GM19328 (cell line): ENCODE results near the gene CDH5.

ENCODE experiments used
- ATAC-seq: cut with Tn5 transposase; IDR thresholded peaks from one replicate; pipeline ENCODE4 v1.9.1; 2021; ENCODE audit warnings: mild to moderate bottlenecking, moderate library complexity; ENCODE audit not compliant: unreplicated experiment

The CDH5 gene

DNA sequence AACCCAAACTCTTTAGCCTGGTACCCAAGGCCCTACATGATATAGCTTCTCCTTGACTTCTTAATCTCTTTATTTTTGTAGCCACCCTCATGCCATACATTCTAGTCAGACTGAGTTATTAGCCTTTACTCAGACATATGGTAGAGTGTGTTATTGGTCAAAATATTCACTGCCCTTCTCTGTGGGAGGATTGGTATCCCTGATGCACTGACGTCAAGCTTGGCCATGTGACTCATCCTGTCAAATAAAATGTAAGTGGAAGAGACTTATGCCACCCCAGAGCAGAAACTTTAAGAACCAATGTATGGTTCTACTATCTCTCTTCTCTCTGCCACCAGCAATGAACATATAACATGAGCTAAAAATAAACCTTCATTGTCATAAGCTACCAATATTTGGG, 48.4 kb downstream of the CDH5 start:
- no peak for ATAC-seq

GRCh38 chr16:66416136-66416535, 49.6 kb downstream of the CDH5 start:
- no peak for ATAC-seq

- no peak for ATAC-seq
These were observed 50.6 kb downstream of the CDH5 start for GRCh38 chr16:66416939-66417700.

- ATAC-seq = no peak
These were observed 51.9 kb downstream of the CDH5 start for GRCh38 chr16:66418165-66418962.

GRCh38 chr16:66419527-66419926, 53.0 kb downstream of the CDH5 start:
- ATAC-seq = no peak

- no peak for ATAC-seq
These were observed 53.9 kb downstream of the CDH5 start for GRCh38 chr16:66420396-66420795.

DNA sequence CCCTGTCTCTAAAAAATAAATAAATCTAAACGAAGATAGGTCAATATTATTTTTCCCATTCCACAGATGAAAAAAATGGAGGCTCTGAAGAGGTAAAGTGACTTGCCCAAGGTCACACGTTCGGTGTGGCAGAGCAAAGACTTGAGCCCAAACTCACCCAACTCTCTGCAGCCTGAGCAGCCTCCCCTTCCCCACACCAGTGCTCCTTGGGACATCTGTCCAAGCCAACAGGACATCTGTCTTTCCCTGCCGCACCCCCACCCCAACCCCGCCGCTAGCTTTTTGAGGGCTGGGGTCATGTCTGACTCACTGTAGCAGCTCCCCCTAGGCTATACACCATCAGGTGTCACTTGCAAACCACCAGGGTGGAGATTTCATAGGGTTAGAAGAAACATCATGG, 55.4 kb downstream of the CDH5 start:
- no peak for ATAC-seq

DNA sequence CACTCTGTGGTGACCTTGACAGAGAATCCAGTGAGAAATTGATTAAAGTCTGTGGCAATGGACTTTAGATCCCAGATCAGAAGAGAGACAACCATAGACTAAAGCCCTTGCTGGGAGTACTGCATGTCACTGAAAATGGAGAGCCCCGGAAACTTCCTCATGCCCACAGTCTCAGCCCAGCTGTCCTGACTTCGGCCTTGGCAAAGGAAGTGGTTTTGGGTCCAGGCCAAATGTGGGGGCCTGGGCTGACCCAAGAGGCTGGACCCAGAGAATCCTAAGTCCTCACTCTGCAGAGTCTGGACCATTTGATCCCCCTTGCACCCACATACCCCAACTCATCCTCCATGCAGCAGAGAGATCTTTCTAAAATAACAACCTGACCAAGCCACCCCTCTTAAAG, 55.9 kb downstream of the CDH5 start:
- no peak for ATAC-seq

DNA sequence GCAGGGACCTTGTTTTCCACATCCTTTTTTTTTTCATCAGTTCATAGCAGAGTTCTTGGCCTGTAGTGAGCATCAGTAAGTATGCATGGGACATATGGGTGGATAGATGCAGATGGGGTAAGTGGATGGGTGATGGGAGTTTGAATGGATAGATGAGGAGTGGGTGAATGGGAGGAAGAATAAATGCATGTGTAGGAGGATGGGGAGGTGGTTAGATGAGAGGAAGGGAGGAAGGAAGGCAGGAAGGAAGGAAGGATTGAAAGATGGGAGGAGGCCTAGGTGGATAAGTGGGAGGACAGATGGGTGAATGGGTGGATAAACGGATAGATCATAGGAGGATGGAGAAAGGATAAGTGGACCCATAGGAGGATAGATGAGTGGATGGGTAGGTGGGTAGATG, 56.7 kb downstream of the CDH5 start:
- no peak for ATAC-seq

- ATAC-seq = no peak
These were observed 59.2 kb downstream of the CDH5 start for GRCh38 chr16:66425651-66426050.

DNA sequence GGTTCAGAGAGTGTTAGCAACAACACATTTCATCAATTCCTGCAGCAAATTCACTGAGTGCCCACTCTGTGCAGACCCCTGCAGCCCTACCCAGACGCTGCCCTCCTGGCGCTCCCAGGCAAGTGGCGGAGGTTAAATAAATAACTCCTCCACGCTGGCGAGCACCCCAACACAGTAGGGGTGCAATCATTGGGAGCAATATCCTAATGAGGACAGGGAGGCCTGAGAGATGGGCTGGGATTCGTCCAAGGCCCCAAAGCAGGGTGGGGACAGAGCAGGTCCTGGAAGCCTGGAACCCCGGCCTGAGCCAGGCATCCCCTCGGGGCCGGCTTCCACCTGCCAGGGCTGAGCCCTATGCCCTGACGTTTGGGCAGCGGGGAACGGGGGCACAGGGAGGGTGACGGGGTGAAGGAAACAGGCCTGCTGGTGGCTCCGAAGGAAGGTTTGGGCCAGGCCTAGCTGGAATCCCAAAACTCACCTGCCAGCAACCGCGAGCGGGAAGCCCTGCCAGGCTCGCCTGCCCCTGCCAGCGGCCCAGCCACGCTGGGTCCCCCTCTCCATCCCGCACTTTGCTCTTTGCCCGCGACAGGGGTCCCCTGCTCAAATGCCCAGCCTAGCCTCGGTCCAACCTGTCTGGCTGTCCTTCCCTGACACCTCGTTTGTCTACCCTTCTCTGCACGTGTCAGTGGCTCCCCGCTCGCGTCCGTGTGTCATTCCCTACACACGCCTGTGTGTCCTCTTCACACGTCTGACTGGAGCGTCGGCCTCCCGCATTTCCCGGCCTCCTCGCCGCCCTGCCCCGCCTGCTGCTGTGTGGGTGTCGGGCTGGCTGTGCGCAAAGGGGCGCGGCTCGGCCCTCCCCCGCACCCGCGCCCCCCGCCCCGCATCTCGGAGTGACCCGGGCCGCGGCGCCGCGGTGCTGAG, 59.9 kb downstream of the CDH5 start:
- ATAC-seq = no peak

DNA sequence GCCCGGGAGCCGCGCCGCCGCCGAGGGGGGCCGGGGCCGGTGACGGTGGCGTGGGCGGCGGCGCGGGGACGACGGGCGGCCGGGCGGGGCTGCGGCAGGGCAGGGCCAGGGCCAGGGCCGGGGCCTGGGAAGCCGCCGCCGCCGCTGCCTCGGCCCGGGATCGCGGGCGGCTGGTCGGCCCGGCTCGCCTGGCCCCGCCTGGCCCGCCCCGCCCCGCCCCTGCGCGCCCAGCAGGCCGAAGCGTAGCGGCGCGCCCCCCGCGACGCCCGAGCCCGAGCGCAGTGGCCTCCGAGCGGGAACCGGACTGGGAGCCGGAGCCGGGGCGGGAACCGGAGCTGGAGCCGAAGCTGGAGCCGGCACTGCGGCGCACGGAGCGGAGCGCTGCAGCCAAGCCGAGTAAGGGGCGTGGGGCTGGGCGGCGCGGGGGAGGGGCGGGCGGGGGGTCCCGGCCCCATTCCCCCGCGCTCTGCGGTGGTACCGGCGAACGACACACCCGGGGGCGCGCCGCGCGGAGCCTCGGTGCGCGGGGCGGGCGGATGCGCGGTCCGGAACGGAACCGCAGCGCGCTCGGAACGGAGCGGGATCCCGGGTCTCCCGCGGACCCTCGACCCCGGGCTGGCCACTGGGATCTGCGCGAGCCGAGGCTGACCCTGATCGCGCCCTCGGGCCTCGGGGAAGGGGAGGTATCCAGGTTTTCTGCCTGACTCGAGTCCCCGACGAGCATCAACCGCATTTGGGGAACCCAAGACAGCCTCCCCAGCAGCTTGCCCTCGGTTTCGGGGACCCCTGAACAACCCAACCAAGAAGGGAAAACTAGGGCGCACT, 60.8 kb downstream of the CDH5 start, which contains the start of gene BEAN1:
TSS of gene BEAN1 (plus strand) at position 260 of the 825 bp plus-strand sequence. CDS start 10,382 bp downstream, outside the sequence.
- ATAC-seq = no peak

DNA sequence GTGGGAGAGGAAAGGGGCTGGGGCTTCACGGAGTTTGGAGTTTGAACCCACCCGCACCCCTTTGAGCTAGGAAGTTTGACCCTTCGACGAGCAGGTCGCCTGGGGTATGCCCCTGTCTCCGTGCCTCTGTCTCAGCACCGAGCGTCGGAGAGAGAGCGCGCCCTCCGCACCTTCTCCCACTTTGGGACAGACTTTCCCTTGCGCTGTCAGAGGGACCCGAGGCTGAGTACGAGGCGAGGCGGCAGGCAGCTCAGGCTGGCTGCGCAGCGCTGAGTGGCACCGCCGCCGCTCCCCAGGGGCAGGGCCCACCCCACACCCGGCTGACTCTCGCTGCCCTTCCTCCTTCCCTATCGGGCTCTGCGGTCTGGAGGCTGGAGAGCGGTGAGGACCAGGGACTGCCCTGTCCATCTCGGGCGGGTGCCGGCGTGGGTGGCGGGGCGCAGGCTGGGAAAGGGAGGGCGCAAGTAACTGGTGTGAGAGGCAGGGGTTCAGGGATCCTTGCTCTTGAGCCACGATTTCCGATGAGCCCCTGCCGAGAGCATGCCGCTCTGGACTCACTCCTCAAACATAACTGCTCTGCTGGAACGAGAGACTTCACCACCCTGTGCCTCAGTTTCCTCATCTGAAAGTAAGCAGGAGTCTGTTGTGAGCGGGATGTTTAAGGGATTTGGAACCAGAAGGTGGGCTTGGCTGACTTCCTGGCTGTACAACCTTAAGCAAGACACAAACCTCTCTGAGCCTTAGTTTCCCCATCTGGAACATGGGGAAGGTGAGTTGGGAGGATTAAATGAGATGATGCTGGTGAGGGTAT, 61.6 kb downstream of the CDH5 start:
- no peak for ATAC-seq

DNA sequence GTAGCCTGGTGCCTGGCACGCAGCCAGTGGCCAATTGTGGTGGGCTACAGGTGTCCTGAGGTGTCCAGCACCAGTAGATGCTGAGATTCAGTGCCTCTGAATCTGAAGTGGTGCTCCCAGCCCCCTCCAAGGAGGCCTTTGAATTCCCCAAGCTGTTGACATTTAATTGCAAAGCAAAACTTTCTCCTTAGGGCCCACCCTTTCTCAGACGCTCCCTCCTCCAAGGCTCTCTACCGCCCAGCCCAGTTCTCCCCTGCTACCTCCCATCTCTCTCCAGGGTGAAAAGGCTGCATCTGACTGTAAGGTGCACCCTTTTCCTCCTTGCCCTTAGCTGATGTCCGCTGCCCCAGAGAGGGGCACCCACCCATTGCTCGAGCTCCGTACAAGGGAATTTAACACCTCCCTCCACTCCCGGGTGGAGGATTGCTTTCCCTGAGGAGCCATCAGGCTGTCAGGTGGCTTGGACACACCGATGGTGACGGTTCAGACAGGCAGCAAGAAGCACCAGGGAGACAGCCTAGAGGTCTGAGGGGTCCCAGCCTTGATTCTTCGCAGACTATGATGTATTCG, 62.3 kb downstream of the CDH5 start:
- ATAC-seq = no peak

- ATAC-seq = no peak
These were observed 62.9 kb downstream of the CDH5 start for GRCh38 chr16:66429290-66429962.

- no peak for ATAC-seq
These were observed 63.7 kb downstream of the CDH5 start for GRCh38 chr16:66430214-66430613.

GRCh38 chr16:66431760-66432159, 65.3 kb downstream of the CDH5 start:
- ATAC-seq = no peak

DNA sequence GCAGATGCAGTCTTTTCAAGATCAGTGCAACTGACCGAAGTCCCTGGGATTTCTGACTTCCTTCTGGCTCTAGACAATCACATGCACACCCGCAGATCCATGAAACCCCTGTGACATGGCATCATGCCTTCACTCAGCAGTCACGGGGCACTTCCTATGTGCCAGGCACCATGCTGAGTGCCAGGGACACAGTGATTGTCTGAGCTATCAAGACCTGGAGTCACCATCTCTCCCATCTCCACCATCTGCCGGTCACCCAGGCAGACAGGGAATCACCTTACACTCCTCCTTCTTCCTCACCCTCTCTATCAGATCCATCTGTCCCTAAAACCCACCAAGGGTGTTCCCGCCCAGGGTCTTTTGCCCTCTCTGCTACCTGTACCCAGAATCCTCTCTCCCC, 65.9 kb downstream of the CDH5 start:
- ATAC-seq = no peak
